Smooth muscle cell (in vitro differentiated cells): ENCODE measurements around the gene LMX1A. TPM values are rescaled to one million over a fixed set of nuclear protein-coding genes. Genes with fewer than 3 reads are reported as not detected.

ENCODE experiments used
- DNase-seq: peaks from one replicate; lab custom pipeline; 2025; ENCODE audit not compliant: unreplicated experiment; lab: John Stamatoyannopoulos, UW
- H2AFZ ChIP-seq: fragments of 200-600 bp; sonication (generic); 2 replicates; pipeline ENCODE4 v1.6.0; 2016; ENCODE audit warnings: antibody characterized with exemption, low read depth, mild to moderate bottlenecking
- H3F3A ChIP-seq: fragments of 200-600 bp; sonication (generic); 2 replicates; pipeline ENCODE4 v1.6.0; 2017; ENCODE audit warnings: antibody characterized with exemption, low read depth
- H3K27ac ChIP-seq: fragments of 200-600 bp; sonication (generic); 2 replicates; pipeline ENCODE4 v1.5.1; 2016; ENCODE audit warnings: low read depth, mild to moderate bottlenecking
- H3K27me3 ChIP-seq: fragments of 200-600 bp; sonication (generic); 2 replicates; pipeline ENCODE4 v1.6.1; 2016; ENCODE audit warnings: low read depth, mild to moderate bottlenecking
- H3K36me3 ChIP-seq: fragments of 200-600 bp; sonication (generic); 2 replicates; pipeline ENCODE4 v1.5.1; 2016; ENCODE audit warnings: low read depth
- H3K4me1 ChIP-seq: fragments of 200-600 bp; sonication (generic); 2 replicates; pipeline ENCODE4 v1.5.1; 2016; ENCODE audit warnings: low read depth
- H3K4me2 ChIP-seq: fragments of 200-600 bp; sonication (generic); 2 replicates; pipeline ENCODE4 v1.6.0; 2016; ENCODE audit warnings: mild to moderate bottlenecking
- H3K4me3 ChIP-seq: fragments of 200-600 bp; sonication (generic); 2 replicates; pipeline ENCODE4 v1.5.1; 2016; ENCODE audit warnings: mild to moderate bottlenecking
- H3K79me2 ChIP-seq: fragments of 200-600 bp; sonication (generic); 2 replicates; pipeline ENCODE4 v1.6.0; 2016; ENCODE audit warnings: low read depth, mild to moderate bottlenecking
- H3K9ac ChIP-seq: fragments of 200-600 bp; sonication (generic); 2 replicates; pipeline ENCODE4 v1.6.0; 2016; ENCODE audit warnings: low read depth
- H3K9me3 ChIP-seq: fragments of 200-600 bp; sonication (generic); replicated peaks from 2 replicates; pipeline ENCODE4 v1.5.1; 2016; ENCODE audit warnings: low read depth
- H4K20me1 ChIP-seq: fragments of 200-600 bp; sonication (generic); 2 replicates; pipeline ENCODE4 v1.6.0; 2016; ENCODE audit warnings: low read depth
- CTCF ChIP-seq: fragments of 200-600 bp; sonication (generic); IDR thresholded peaks from 2 replicates; pipeline ENCODE4 v1.5.1; 2017; ENCODE audit warnings: borderline replicate concordance, mild to moderate bottlenecking, antibody characterized with exemption; ENCODE audit not compliant: insufficient read depth, poor library complexity, severe bottlenecking
- WGBS: methylation state at CpG from one replicate; pipeline ENCODE4 v1.1.7; 2016; ENCODE audit warnings: low lambda C conversion rate; 5-methylcytosine and 5-hydroxymethylcytosine counted together
- polyA plus RNA-seq: library from polyadenylated mRNA; unstranded; fragments of >200 nt; fragmentation: Nextera tagmentation; extraction: Ambion mirVana; gene quantifications from 2 replicates; pipeline ENCODE4 v1.2.1, GENCODE V29; 2016
- total RNA-seq: library from RNA; depleted of rRNA; stranded (reverse); fragments of >200 nt; gene quantifications from 2 replicates; pipeline ENCODE4 v1.2.3, GENCODE V29; 2014

Gene LMX1A
- total and polyA plus RNA-seq, 2 experiments from 2014 or later, result not detected

DNA sequence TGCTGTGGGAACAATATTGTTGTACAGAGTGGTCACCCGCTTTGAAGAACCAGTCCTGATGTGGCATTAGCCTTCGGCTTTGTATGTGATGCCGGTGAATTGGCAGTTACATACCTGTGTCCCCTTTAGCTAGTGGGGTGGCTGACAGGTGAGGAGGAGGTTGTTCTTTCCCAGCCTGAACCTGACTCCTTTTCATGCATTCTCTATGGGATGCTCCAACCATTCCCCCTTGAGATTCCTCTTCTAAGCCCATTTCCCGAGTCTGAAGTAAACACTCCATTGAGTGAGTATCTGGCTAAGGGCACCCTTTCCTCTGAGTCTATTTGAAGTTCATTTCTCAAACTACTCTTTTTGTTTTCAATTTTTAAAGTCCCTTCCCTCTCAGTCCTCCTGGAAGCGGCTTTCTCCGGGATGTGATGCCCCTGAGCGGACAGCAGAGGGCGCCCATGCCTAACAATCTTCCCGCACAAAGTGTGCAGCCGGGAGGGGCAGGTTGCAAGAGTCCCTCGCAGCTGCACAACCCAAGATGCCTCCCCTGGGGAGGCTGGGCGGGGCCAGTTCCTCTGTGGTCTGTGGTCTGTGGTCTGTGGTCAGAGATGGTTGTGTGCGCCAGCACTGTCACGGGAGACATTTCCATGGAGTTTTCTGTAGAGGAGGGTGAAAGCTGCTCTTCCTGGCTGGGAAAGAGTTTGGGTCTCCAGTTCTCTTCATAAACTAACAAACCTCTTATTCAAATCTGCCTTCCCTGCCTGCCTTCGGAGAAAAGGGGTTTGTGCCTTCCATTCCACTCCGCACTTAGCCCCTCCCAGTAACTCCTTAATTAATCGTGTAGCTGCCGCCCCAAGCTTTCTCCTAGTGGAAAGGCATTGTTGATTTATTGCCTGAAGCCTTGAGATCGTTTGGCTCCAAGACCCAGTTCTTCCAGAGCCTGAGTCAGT, 36.4 kb upstream of the LMX1A start:
- peak; percentile 77 for DNase-seq
- H2AFZ ChIP-seq, result no peak overlapping the region
- H3K36me3 ChIP-seq, result no peaks in the 10 kb centered on the region
- 14% methylated on average over 19 of the region's 19 CpGs for WGBS
- no peaks in the 10 kb centered on the region for H3K79me2 ChIP-seq
- peaks cover 10% of the 10 kb centered on the region for H3K27me3 ChIP-seq
- H3K9me3 ChIP-seq, result no peaks in the 10 kb centered on the region
- H3K9ac ChIP-seq, result peak overlapping the region; percentile 12
- peaks cover 4% of the 10 kb centered on the region for H3K4me1 ChIP-seq
- peak overlapping the region; percentile 80 for H3K4me2 ChIP-seq
- H4K20me1 ChIP-seq, result no peaks in the 10 kb centered on the region
- TF ChIP-seq CTCF, result peak; percentile 97
- peak overlapping the region; percentile 8 for H3K4me3 ChIP-seq
- peaks cover 4% of the 10 kb centered on the region for H3F3A ChIP-seq
- H3K27ac ChIP-seq, result no peak overlapping the region

- no peak for DNase-seq
- H3K9me3 ChIP-seq, result no peaks in the 10 kb centered on the region
- H4K20me1 ChIP-seq, result no peaks in the 10 kb centered on the region
- H3K4me2 ChIP-seq, result no peak overlapping the region
- peaks cover 4% of the 10 kb centered on the region for H3K4me1 ChIP-seq
- WGBS, result 93% methylated on average over 2 of the region's 2 CpGs
- H3K79me2 ChIP-seq, result no peaks in the 10 kb centered on the region
- peaks cover 10% of the 10 kb centered on the region for H3K27me3 ChIP-seq
- no peak overlapping the region for H2AFZ ChIP-seq
- H3K4me3 ChIP-seq, result no peak overlapping the region
- no peaks in the 10 kb centered on the region for H3K36me3 ChIP-seq
- no peak for TF ChIP-seq CTCF
- H3F3A ChIP-seq, result peaks cover 4% of the 10 kb centered on the region
- no peak overlapping the region for H3K9ac ChIP-seq
- H3K27ac ChIP-seq, result no peak overlapping the region
Observed at GRCh38 chr1:165389609-165390008, 33.1 kb upstream of the LMX1A start.

DNA sequence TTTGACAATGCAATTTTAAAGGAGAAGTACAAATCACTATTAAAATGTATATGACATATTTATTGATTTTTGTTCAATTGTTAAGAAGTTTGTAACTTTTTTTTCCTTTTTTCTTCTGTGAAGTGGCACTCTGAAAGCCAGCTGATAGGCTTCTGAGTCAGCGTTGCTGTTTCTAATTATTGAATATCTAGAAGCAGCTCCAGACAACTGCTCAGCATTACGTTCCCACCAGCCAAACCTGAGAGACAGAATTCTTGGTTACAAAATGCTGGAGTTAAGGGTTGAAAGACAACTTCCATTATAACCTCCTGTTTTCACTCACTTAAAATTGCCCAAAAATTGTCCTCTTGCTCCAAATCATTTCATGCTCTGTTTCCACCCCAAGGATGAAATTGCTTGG, 31.4 kb upstream of the LMX1A start:
- H3K4me1 ChIP-seq, result no peaks in the 10 kb centered on the region
- 29% methylated on average over 2 of the region's 2 CpGs for WGBS
- H2AFZ ChIP-seq, result no peak overlapping the region
- no peak for TF ChIP-seq CTCF
- no peaks in the 10 kb centered on the region for H3K36me3 ChIP-seq
- no peak for DNase-seq
- H4K20me1 ChIP-seq, result no peaks in the 10 kb centered on the region
- no peak overlapping the region for H3K4me3 ChIP-seq
- H3F3A ChIP-seq, result peaks cover 4% of the 10 kb centered on the region
- H3K9me3 ChIP-seq, result no peaks in the 10 kb centered on the region
- no peak overlapping the region for H3K9ac ChIP-seq
- no peak overlapping the region for H3K27ac ChIP-seq
- H3K79me2 ChIP-seq, result no peaks in the 10 kb centered on the region
- peaks cover 10% of the 10 kb centered on the region for H3K27me3 ChIP-seq
- H3K4me2 ChIP-seq, result peak overlapping the region; percentile 38

DNA sequence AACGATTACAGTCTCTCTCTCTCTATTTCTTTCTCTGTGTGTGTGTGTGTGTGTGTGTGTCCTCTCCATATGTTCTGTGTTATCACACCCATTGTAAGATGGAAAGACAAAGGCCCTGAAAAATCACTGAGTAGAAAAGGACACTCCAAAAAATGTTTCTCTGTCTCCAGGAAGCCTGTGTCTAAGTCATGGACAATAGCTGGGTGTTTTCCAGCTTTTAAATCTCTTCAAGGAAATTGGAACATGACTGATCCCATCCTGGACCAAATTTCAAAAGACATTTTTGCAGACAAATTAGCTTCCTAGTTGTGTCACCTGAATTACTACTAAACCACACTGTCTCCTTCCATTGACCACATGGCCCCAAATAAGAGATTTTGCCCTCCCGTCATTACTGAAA, 31.0 kb upstream of the LMX1A start:
- H3K4me3 ChIP-seq, result no peak overlapping the region
- H3K9ac ChIP-seq, result no peak overlapping the region
- H3K36me3 ChIP-seq, result no peaks in the 10 kb centered on the region
- no peak overlapping the region for H3K4me2 ChIP-seq
- peaks cover 10% of the 10 kb centered on the region for H3K27me3 ChIP-seq
- no peak overlapping the region for H2AFZ ChIP-seq
- H4K20me1 ChIP-seq, result no peaks in the 10 kb centered on the region
- no peak overlapping the region for H3K27ac ChIP-seq
- no peak for TF ChIP-seq CTCF
- no peak for DNase-seq
- H3K4me1 ChIP-seq, result no peaks in the 10 kb centered on the region
- peaks cover 4% of the 10 kb centered on the region for H3F3A ChIP-seq
- H3K79me2 ChIP-seq, result no peaks in the 10 kb centered on the region
- WGBS, result 64% methylated on average over 2 of the region's 2 CpGs
- H3K9me3 ChIP-seq, result no peaks in the 10 kb centered on the region
